ENCODE data around the gene OR5T1. TPM values are rescaled to one million over a fixed set of nuclear protein-coding genes. Genes with fewer than 3 reads are reported as not detected.

The OR5T1 gene
- polyA plus RNA-seq (2014; cell fraction: cytosol; rRNA removed) = not detected in 2 replicates
- polyA plus RNA-seq (2014; cell fraction: nucleus; rRNA removed) = not detected in 2 replicates

GRCh38 chr11:56273854-56274253 lies at the start of gene OR5T1:
TSS of gene OR5T1 (plus strand) at chr11:56274154. CDS start at chr11:56275639, 1,485 bp downstream.
- no peak for DNase-seq (ENCODE audit: low spot score)

- DNase-seq (ENCODE audit: low spot score) = no peak
Observed at GRCh38 chr11:56234155-56234554, 39.8 kb upstream of the OR5T1 start, which contains the start of gene OR5T2. TSS of gene OR5T2 (minus strand) at chr11:56234255. CDS start at chr11:56233062, 1,193 bp downstream.

- DNase-seq (ENCODE audit: low spot score) = no peak
Observed at GRCh38 chr11:56251954-56252353, 22.0 kb upstream of the OR5T1 start, which contains the start of gene OR5T3. TSS of gene OR5T3 (plus strand) at chr11:56252254. CDS start at chr11:56252254, 0 bp downstream.

- DNase-seq (ENCODE audit: low spot score) = no peak
Observed at GRCh38 chr11:56271092-56271491, 2.9 kb upstream of the OR5T1 start.

GRCh38 chr11:56292154-56292553 lies 18.2 kb downstream of the OR5T1 start, which contains the start of gene OR8H1:
TSS of gene OR8H1 (minus strand) at chr11:56292254. CDS start at chr11:56291062, 1,192 bp downstream.
- no peak for DNase-seq (ENCODE audit: low spot score)

- no peak for DNase-seq (ENCODE audit: low spot score)
Observed at GRCh38 chr11:56296898-56297297, 22.9 kb downstream of the OR5T1 start.

GRCh38 chr11:56307836-56308235 lies 33.9 kb downstream of the OR5T1 start:
- DNase-seq (ENCODE audit: low spot score) = no peak

GRCh38 chr11:56314844-56315243 lies 40.9 kb downstream of the OR5T1 start, which contains the start of gene OR8K3:
TSS of gene OR8K3 (plus strand) at chr11:56315144. CDS start at chr11:56318307, 3,163 bp downstream.
- no peak for DNase-seq (ENCODE audit: low spot score)
